Calu3 (cell line): ENCODE results near the gene PPP2R1B. TPM values are rescaled to one million over a fixed set of nuclear protein-coding genes. Genes with fewer than 3 reads are reported as not detected.

Source experiments
- BruUV-seq: library from RNA; stranded (reverse); fragments of 400-500 nt; replicated peaks from 2 replicates; lab custom pipeline; 2021; lab: Mats Ljungman, UMichigan
- CTCF ChIA-PET: fragments of 300-600 bp; sonication (Branson Sonifier 250); formaldehyde crosslinking; loops from one replicate; lab custom pipeline; 2022; ENCODE audit warnings: antibody characterized with exemption; lab: Charles Lee
- DNase-seq: peaks from one replicate; pipeline ENCODE4 v3.0.0; 2022
- H3K27ac Mint-ChIP-seq: one replicate; pipeline ENCODE4 v1.8.0; 2022; ENCODE audit warnings: mixed read lengths; ENCODE audit not compliant: unreplicated experiment
- H3K27me3 Mint-ChIP-seq: one replicate; pipeline ENCODE4 v1.8.0; 2022; ENCODE audit warnings: mixed read lengths; ENCODE audit not compliant: unreplicated experiment
- H3K36me3 Mint-ChIP-seq: one replicate; pipeline ENCODE4 v1.8.0; 2022; ENCODE audit warnings: mild to moderate bottlenecking, moderate library complexity, mixed read lengths; ENCODE audit not compliant: insufficient read depth, unreplicated experiment
- H3K4me1 Mint-ChIP-seq: one replicate; pipeline ENCODE4 v1.8.0; 2022; ENCODE audit warnings: mild to moderate bottlenecking, low read depth, mixed read lengths; ENCODE audit not compliant: unreplicated experiment
- H3K4me3 Mint-ChIP-seq: one replicate; pipeline ENCODE4 v1.8.0; 2022; ENCODE audit warnings: mild to moderate bottlenecking, low read depth, moderate library complexity, mixed read lengths; ENCODE audit not compliant: unreplicated experiment
- H3K9me3 Mint-ChIP-seq: one replicate; pipeline ENCODE4 v1.8.0; 2022; ENCODE audit warnings: low read depth, mixed read lengths; ENCODE audit not compliant: unreplicated experiment
- intact Hi-C: fragments of 100-400 bp; cut with micrococcal nuclease; formaldehyde crosslinking; loops from one replicate; pipeline ENCODE4 v1.10.0; 2022; ENCODE audit not compliant: unreplicated experiment
- total RNA-seq: library from RNA; stranded (reverse); gene quantifications from 2 replicates; pipeline ENCODE4 v1.2.3, GENCODE V29; 2022
- TF ChIP-seq, protein P1 (sequence below): fragments of 200-600 bp; IDR thresholded peaks from one replicate; pipeline ENCODE4 v1.8.0; 2022; ENCODE audit warnings: antibody characterized with exemption; ENCODE audit not compliant: unreplicated experiment

PPP2R1B gene
- total RNA-seq, 1 experiment from 2014 or later, result 24.0 TPM

DNA sequence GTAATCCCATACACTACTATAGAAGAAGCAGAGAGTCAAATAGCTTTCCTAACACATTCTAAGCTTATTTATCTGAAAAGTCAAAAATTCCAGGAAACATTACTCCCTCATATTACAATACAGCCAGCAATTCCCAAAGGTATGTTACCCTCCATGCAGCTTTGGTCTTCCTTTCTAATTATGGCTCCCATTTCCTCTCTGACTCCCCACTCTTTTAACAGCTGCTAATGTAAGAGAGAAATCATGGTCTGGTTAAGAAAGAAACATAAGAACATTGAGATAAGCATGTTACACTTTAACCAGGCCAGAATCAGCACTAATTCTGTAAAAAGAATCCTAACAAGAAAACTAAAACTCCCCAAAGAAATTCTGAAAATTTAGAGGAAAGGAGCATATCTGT is 6.8 kb downstream of the PPP2R1B start:
- Mint-ChIP-seq H3K27ac (no peak overlapping the region), H3K36me3 (peaks cover 9% of the 10 kb centered on the region), H3K4me1 (no peaks in the 10 kb centered on the region), H3K27me3 (no peaks in the 10 kb centered on the region), H3K4me3 (no peak overlapping the region), H3K9me3 (no peaks in the 10 kb centered on the region)
- DNase-seq, result no peak
- TF ChIP-seq, protein P1, sequence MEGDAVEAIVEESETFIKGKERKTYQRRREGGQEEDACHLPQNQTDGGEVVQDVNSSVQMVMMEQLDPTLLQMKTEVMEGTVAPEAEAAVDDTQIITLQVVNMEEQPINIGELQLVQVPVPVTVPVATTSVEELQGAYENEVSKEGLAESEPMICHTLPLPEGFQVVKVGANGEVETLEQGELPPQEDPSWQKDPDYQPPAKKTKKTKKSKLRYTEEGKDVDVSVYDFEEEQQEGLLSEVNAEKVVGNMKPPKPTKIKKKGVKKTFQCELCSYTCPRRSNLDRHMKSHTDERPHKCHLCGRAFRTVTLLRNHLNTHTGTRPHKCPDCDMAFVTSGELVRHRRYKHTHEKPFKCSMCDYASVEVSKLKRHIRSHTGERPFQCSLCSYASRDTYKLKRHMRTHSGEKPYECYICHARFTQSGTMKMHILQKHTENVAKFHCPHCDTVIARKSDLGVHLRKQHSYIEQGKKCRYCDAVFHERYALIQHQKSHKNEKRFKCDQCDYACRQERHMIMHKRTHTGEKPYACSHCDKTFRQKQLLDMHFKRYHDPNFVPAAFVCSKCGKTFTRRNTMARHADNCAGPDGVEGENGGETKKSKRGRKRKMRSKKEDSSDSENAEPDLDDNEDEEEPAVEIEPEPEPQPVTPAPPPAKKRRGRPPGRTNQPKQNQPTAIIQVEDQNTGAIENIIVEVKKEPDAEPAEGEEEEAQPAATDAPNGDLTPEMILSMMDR, result no peak
- CTCF ChIA-PET, result no interaction called here
- intact Hi-C loops, result no loop called here
- BruUV-seq, result no TSS peak

DNA sequence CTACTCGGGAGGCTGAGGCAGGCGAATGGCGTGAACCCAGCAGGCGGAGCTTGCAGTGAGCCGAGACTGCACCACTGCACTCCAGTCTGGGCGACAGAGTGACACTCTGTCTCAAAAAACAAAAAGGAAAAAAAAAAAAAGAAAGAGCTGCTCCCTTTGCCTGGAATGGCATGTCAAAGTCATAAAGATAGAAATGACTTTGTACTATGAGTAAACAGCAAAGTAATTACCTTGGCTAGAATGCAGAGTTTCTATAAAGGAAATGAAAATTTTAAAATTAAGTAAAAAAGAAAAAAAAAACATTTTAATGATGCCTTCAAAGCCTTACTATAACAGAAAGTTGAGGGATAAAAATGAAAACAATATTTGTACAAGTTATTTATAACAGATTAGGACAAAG is 10.1 kb downstream of the PPP2R1B start:
- Mint-ChIP-seq H3K4me3 (no peak overlapping the region), H3K4me1 (no peaks in the 10 kb centered on the region), H3K9me3 (no peaks in the 10 kb centered on the region), H3K27me3 (no peaks in the 10 kb centered on the region), H3K27ac (no peak overlapping the region), H3K36me3 (peaks cover 18% of the 10 kb centered on the region)
- no peak for DNase-seq
- BruUV-seq, result no TSS peak
- CTCF ChIA-PET, result interaction anchor here (0.7 kb wide), 1 partner anchor 151 kb away, joined by 5 read pairs; no protein-coding TSS in a partner anchor
- TF ChIP-seq, protein P1, result no peak
- intact Hi-C loops, result no loop called here

DNA sequence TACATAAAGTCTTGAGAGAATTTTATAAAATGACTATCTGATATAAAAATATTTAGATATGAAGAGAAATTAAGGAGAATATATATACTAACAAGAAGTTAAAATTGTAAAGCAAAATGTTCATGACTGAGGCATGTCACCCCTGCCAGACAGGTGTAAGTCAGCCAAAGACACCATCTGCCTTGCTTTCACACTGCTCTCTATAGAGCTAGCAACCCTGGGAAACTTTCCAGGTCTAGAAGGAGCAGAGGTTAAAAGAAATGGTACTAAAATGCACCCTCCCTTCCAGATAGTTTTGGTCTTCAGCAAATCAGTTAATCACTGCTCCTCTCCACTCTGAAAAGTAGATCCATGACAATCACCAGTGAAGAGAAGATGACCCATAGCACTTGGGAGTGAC is 16.5 kb downstream of the PPP2R1B start:
- intact Hi-C loops, result no loop called here
- Mint-ChIP-seq H3K27me3 (no peaks in the 10 kb centered on the region), H3K9me3 (no peaks in the 10 kb centered on the region), H3K4me1 (peaks cover 11% of the 10 kb centered on the region), H3K4me3 (no peak overlapping the region), H3K27ac (no peak overlapping the region), H3K36me3 (peaks cover 17% of the 10 kb centered on the region)
- CTCF ChIA-PET, result no interaction called here
- no TSS peak for BruUV-seq
- TF ChIP-seq, protein P1, result no peak
- DNase-seq, result no peak

DNA sequence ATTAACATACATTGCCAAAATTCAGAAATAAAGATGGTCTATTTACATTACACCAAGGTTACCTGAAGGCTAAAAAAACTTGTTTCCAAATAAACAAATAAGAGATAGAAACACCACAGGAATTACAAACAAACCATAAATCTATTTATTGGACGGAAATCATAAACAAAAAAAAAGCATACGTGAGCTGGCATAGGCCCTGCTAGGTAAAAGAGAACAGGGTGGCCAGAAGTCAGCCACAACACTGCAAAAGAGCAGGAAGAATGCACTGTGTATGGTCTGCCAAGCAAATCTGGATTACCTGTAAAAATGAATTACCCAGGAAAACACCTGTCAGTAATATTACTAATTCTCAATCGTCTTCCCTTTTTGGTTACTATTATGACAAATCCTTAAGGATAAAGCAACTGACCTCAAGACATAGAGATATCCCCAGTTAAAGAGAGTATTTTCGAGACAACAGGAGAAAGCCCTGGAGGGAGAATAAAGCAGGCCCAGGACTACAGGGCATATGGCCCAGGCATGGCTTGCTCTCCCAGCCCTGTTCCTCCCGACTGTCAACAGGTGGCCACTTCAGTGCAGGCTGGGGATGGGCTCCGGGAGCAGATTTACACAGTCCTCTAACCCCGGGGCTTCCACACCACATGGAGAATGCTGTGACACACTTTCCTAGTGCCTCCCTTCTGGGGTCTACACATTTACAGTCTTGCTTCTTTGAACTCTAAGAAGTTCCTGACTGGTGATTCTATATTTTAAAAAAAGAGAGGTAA is 18.0 kb downstream of the PPP2R1B start:
- intact Hi-C loops, result no loop called here
- DNase-seq, result no peak
- no peaks in the 10 kb centered on the region for H3K9me3 Mint-ChIP-seq
- peaks cover 11% of the 10 kb centered on the region for H3K4me1 Mint-ChIP-seq
- TF ChIP-seq, protein P1, result no peak
- H3K36me3 Mint-ChIP-seq, result peaks cover 8% of the 10 kb centered on the region
- no TSS peak for BruUV-seq
- H3K4me3 Mint-ChIP-seq, result no peak overlapping the region
- CTCF ChIA-PET, result no interaction called here
- H3K27me3 Mint-ChIP-seq, result no peaks in the 10 kb centered on the region
- H3K27ac Mint-ChIP-seq, result no peak overlapping the region
